22Rv1 (cell line): ENCODE measurements around the gene SLC43A1.

Source experiments
- H3K27ac ChIP-seq: fragments of 450-650 bp; 2 replicates; pipeline ENCODE4 v1.5.1; 2017
- ZFX ChIP-seq: fragments of 450-650 bp; IDR thresholded peaks from 2 replicates; pipeline ENCODE4 v1.6.1; 2017; ENCODE audit warnings: antibody characterized with exemption, borderline replicate concordance
- TF ChIP-seq, protein P1 (sequence below): fragments of 450-650 bp; IDR thresholded peaks from 2 replicates; pipeline ENCODE4 v1.5.1; 2017; ENCODE audit warnings: mild to moderate bottlenecking

The SLC43A1 gene

DNA sequence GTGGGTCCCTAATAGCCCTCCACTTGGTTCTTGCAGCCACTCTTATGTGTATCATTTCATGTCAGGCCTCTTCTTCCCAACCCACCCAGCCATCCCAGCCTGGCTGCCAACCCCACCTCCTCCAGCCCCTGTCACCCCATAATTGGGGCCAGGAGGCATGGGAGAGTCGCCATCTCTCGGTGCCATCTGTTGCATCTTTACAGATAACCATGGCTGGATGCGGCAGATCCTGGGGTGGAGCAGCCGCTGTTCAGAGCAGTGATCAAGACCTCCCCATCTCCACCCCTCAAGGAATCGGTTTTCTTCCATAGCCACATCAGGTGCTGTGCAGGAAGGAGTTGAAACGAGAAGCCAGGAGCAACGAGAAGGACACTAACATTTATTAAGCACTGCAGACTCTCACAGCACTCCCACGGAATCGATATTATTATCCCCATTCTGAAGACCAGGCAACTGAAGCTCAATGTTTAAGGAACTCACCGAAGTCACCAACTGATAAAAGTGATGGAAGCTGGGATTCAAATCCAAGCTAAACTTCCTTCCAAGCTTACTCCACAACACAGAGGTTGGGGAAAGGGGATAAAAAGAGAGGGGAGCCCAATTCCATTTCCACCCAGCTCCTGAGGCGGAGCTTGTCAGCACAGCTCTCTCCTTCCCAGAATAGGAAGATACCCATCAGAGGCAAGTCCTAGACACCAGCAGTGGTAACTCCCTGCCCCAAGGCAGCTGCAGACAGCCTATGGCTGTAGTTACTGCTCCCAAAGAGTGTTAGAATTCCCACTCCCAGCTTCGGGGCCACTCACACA, 2.7 kb downstream of the SLC43A1 start:
- H3K27ac ChIP-seq = no peak overlapping the region
- no peak for TF ChIP-seq ZFX
- TF ChIP-seq, protein P1, sequence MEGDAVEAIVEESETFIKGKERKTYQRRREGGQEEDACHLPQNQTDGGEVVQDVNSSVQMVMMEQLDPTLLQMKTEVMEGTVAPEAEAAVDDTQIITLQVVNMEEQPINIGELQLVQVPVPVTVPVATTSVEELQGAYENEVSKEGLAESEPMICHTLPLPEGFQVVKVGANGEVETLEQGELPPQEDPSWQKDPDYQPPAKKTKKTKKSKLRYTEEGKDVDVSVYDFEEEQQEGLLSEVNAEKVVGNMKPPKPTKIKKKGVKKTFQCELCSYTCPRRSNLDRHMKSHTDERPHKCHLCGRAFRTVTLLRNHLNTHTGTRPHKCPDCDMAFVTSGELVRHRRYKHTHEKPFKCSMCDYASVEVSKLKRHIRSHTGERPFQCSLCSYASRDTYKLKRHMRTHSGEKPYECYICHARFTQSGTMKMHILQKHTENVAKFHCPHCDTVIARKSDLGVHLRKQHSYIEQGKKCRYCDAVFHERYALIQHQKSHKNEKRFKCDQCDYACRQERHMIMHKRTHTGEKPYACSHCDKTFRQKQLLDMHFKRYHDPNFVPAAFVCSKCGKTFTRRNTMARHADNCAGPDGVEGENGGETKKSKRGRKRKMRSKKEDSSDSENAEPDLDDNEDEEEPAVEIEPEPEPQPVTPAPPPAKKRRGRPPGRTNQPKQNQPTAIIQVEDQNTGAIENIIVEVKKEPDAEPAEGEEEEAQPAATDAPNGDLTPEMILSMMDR = no peak

DNA sequence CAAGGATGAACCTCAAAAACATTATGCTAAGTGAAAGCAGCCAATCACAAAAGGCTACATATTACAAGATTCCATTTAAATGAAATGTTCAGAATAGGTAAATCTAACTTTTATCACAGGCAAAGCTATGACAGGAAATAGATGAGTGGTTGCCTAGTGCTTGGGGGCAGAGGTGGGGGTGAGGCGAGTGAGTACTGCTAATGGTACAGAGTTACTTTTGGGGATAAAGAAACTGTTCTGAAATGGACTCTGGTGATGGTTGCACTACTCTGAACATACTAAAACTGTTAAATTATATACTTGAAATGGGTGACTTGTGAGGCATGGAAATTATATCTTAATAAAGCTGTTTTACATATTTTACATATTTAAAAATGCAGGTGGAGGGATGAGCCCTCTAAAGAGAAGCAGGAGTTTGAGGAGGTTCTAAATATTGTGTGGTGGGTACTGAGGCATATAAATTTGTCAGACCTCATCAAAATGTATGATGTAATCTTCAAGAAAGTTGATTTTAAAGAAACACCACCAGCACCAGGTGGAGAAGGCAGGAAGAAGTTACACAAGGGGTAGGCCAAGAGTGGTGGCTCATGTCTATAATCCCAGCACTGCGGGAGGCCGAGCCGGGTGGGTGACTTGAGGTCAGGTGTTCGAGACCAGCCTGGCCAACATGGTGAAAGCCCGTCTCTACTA, 3.6 kb downstream of the SLC43A1 start:
- H3K27ac ChIP-seq = no peak overlapping the region
- TF ChIP-seq, protein P1 = no peak
- TF ChIP-seq ZFX = no peak

DNA sequence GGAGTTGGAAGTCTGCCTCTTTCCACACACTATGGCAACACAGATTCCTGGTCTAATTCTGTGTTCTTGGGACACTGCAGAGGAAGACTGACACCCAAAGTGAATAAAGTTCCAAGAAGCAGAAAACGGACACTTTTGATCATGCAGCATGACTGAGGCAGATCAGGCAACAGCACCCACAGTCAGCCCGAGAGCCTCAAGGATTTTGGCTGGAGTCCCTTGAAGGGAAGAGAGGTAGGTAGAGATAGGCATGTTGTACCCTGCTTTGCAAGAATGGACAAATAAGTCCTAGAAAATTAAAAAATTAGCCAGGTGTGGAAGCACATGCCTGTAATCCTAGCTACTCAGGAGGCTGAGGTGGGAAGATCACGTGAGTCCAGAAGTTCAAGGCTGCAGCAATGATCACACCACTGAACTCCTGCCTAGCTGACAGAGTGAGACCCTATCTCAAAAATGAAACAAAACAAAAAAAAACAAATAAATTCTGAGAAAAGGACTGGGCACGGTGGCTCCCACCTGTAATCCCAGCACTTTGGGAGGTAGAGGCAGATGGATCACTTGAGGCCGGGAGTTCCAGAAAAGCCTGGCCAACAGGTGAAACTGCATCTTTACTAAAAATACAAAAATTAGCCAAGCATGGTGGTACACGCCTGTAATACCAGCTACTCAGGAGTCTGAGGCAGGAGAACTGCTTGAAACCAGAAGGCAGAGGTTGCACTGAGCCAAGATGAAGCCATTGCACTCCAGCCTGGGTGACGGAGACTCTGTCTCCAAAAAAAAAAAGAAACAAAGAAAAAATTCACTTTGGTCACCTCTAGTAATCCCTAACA, 6.9 kb downstream of the SLC43A1 start:
- H3K27ac ChIP-seq = no peak overlapping the region
- no peak for TF ChIP-seq ZFX
- TF ChIP-seq, protein P1 = no peak

GRCh38 chr11:57506522-57506921, 9.0 kb downstream of the SLC43A1 start:
- H3K27ac ChIP-seq = no peak overlapping the region
- TF ChIP-seq, protein P1 = no peak
- no peak for TF ChIP-seq ZFX

GRCh38 chr11:57504511-57504910, 11.0 kb downstream of the SLC43A1 start:
- TF ChIP-seq ZFX = no peak
- TF ChIP-seq, protein P1 = no peak
- H3K27ac ChIP-seq = no peak overlapping the region

DNA sequence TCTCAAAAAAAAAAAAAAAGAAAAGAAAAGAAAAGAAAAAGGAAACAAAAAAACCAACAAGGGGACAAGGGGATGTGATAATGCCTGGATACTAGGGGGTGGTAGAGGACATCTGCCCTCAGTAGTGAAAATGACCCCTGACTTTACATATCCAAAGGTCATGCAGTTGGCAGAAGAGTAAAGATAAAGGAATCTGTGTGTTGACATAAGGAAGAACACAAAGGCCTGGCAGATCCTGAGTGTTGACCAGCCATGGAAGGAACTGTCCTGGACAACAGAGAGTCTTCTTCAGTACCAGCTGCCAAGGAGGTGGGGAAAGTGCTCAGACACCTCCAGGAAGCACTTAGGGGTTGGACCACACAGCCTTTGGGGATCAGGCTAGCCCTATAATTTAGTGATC, 12.6 kb downstream of the SLC43A1 start:
- H3K27ac ChIP-seq = peak overlapping the region; percentile 51
- TF ChIP-seq ZFX = no peak
- TF ChIP-seq, protein P1 = no peak
